ENCODE results near the gene GRP. TPM values are rescaled to one million over a fixed set of nuclear protein-coding genes. Genes with fewer than 3 reads are reported as not detected.

Gene GRP
- not detected in 2 replicates for total RNA-seq

GRCh38 chr18:59219672-59220163 is at the start of gene GRP:
Gene GRP, plus strand, starts transcription at chr18:59220158. Its CDS starts 108 bp downstream, at chr18:59220266.
- no peak for DNase-seq (ENCODE audit: low read depth in 2 of 2)

DNA sequence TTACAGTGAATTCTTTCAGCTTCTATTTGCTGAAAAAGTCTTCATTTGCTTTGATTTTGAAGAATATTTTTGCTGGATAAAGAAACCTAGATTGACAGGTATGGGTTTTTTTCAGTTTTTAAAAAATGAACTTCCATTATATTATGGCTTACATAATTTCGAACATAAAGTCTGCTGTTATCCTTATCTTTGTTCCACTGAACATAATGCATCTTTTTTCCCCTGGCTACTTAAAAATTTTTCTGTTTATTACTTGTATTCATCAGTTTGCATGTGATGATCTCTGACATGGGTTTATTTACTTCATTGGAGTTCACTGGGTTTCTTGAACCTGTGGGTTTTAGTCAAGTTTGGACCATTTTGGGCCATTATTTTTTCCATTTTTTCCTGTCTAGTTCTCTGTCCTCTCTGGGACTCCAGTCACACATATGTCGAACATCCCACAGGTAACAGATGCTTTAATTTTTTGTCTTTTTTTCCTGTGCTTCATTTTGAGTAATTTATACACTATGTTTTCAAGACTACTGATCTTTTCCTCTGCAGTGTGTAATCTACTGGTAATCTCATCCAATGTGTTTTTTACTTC is 47.2 kb upstream of the GRP start:
- no peak for DNase-seq (ENCODE audit: low read depth in 2 of 2)

- no peak for DNase-seq (ENCODE audit: low read depth in 2 of 2)
Measured at GRCh38 chr18:59177485-59177884, 42.5 kb upstream of the GRP start.

DNA sequence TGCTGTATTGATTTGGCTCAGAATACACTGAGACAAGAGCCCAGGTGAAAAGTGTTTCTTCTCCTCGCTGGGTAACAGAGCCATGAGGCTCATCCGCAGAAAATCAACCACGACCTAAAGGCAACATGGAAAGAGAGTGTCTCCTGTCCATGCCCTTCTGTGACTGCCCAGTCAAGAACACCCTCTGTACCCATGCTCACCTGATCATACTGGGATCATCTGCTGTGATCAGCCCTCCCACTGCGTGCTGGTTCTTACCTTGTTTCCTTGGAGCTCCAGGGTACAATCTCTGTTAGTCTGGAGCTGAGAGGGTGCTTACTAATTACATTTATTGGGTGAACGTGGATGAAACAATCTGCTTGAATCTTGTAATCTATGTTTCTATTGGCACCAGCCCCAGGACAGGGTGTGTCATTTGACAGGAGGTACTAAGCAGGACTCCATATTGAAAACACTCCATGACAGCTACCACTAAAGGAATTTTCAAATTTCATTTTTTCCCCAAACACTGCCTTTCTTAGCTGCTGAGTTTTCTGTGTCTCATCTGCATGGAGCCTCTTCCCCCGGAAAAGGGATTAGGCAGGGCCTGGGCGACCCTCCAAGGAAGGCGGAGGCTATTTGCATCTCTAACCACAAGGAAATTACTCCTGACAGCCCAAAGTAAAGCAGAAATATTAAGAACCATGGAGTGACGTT is 39.7 kb upstream of the GRP start:
- DNase-seq (ENCODE audit: low read depth in 2 of 2), result peak in 1 of 2 donors; percentile 16

DNA sequence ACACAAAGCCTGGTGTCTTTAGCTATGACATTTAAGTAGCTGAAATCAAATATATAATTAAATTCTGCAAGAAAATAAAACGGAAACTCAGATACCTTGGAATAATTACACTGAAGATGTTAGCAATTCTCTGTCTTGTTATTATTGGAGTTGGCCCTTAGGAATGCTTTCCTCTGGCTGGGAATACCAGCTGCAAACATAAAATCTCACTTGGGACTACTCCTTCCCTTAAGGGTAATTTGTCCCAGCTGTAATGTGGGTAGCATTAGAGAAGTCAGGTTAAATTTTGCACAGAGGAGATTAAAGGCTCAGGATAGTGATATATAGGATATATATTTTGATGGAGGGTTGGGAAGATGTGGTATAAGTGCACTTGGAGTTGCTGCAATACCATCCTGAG is 37.3 kb upstream of the GRP start:
- no peak for DNase-seq (ENCODE audit: low read depth in 2 of 2)

DNA sequence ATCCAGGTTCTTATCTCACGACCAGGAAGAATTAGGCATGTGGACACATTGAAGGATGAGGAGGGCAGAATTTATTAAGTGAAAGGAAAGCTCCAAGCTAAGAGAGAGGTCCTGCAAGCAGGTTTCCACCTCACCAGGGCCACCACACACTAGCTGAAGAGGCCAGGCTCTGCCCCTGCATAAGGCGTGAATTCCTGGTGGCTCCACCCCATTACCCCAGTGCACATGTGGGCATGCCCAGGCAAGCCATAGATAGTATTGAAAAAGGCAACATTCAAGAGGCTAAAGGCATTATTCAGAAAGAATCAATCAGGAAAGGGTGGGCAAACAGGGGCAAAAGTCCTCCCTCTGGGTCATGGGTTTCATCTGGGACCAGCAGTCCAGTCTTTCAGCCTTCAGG is 30.9 kb upstream of the GRP start:
- DNase-seq (ENCODE audit: low read depth in 2 of 2), result no peak

DNA sequence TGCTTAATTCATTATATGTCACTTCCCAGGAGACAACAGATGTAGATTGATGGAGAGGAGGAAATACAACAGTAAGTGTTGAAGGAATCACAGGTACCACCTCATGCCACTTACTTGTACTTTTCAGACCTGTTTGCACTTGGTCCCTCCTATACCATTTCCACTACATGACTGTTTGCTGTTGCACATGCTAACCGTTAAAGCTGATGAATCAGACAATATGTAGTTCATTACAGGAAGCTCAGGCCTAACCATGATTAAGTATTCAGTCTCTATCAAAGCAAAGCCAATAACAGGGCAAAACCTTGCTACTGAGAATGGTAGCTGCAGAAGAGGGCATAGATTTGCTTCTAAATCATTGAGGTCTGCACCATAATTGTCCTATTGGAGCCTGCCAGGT is 30.2 kb upstream of the GRP start:
- no peak for DNase-seq (ENCODE audit: low read depth in 2 of 2)

- no peak for DNase-seq (ENCODE audit: low read depth in 2 of 2)
Measured at GRCh38 chr18:59196161-59196725, 23.7 kb upstream of the GRP start.

DNA sequence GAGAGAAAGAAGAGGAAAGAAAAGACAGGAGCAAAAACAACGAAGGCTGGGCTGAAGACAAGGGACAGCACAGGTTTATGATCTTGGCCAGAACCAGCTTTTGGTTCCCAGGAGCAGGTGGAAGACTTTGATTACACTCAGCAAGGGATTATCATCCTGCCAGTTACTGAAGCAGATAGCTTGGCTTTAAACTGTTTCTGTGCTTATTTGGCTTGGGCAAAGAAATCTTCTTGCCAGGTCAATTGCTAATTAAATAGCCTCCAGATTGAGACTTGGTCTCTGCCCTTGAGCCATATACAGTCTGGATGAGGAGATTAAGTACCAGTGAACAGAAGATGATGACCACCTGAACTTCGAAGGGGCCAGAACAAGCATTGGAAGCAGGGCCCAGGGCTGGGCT is 22.3 kb upstream of the GRP start:
- DNase-seq (ENCODE audit: low read depth in 2 of 2), result no peak

DNA sequence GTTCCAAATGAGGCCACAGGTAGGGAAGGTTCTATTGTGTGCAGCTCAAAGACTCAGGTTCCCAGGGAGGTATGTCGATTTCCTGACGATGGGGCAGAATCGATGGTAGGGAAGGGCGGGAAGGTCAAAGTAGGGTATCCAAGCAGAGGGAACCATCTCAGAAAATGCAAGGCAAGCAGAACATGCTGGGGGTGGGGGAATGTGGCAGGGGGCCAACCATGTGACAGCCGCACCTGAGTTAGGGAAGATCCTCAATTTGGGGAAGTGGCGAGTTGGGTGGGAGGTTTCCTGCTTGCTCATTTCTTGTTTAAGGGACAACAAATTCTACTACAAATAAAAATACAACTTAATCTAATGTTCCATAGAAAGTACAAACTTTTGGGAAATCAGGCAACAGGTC is 21.7 kb upstream of the GRP start:
- DNase-seq (ENCODE audit: low read depth in 2 of 2), result no peak

DNA sequence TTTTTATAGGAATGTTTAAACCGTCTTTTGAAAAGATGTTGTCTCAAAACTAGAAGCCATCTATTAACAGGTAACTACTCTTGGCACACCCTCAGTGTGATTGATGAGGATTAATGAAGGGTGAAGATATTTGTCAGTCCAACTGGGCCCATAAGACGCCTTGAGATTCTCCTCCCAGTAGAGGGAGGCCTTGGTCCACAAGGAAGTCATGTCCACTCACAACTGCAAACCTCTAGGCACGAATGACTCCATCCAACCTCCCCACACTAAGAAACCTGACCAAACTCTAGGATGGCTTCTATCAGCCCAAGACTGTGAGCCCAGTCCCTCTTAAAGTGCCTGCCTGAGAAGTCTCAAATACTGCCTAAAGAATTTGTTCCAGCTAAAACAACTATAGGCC is 19.2 kb upstream of the GRP start:
- peak in 1 of 2 donors; percentile 9 for DNase-seq (ENCODE audit: low read depth in 2 of 2)

DNA sequence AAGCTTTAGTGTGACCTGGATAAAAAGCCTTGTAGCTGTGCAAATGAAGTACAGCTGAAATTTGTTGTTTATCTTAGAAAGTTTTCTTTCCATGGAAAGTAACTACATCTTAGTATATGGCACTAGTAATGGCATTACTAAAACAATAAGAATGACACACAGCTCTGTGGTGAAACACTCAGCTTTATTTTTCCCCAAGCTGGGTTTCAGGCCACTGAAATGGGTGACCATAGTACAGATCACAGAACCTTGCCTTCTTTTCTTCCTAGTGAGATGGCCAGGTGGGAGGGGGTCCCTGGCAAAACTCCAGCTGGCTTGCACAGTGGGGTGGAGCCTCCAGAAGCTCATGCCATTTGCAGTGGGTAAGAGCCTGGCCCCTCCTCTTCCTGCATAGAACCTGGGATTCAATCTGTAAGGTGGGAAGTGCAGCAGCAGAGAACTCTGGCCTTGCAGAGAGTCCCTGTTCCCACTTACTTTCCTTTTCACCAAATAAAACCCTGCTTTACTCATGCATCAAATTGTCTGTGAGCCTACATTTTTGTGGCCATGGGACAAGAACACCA is 17.6 kb upstream of the GRP start:
- DNase-seq (ENCODE audit: low read depth in 2 of 2), result no peak

DNA sequence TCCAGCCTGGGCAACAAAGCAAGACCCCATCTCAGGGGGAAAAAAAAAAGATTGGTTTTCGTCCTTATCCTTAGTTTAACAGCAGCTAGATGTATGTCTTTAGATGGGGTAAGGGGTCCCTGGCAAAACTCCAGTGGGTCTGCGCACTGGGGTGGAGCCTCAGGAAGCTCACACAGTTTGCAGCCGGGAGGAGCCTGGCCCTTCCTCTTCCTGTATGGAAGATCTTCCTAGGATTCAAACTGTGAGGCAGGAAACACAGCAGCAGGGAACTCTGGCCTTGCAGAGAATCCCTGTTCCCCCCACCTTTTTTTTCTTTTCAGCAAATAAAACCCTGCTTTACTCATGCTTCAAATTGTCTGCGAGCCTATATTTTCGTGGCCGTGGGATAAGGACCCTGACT is 12.5 kb upstream of the GRP start:
- DNase-seq (ENCODE audit: low read depth in 2 of 2), result no peak

DNA sequence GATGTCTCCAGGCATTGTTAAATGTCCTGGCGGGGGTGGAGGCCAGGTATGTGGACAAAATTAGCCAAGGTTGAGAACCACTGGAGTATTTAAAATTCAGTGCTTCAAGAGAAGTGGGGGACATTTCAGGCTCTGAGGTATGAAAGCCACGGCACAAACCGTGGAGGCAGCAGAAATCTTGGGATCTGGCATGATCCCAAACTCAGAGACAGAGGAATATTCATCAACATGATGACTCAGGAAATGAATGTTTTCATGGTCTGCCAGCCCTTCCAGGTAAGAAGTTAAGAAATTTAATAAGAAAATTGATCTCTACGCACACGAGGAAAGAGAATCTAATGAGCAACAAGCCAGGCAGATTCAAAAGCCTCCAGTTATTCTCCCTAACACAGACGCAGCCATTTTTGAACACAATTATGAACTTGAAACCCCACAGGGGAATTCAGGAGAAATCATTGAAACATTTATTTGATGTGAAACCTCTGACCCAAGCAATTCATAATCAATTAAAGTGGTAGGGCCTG is 11.3 kb upstream of the GRP start:
- no peak for DNase-seq (ENCODE audit: low read depth in 2 of 2)

DNA sequence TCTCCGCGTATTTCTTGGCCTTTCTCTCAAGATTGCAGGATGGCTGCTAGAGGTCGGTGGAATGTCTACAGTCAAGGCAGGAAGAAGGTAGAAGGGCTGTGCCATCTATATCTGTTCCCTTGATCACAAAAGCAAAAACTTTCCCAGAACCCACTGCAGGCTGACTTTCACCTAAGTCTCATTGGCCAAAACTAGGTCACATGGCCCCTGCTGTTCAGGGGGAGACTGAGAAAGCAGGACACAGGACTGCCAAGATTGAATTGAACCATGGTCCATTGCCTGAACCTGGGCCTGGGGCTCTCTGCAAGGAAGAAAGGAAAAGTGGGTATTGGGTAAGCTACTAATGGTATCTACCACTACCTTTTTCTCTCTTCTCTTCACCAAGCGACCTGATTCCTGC is 9.7 kb upstream of the GRP start:
- DNase-seq (ENCODE audit: low read depth in 2 of 2), result no peak

GRCh38 chr18:59211629-59212028 is 8.3 kb upstream of the GRP start:
- DNase-seq (ENCODE audit: low read depth in 2 of 2), result no peak

DNA sequence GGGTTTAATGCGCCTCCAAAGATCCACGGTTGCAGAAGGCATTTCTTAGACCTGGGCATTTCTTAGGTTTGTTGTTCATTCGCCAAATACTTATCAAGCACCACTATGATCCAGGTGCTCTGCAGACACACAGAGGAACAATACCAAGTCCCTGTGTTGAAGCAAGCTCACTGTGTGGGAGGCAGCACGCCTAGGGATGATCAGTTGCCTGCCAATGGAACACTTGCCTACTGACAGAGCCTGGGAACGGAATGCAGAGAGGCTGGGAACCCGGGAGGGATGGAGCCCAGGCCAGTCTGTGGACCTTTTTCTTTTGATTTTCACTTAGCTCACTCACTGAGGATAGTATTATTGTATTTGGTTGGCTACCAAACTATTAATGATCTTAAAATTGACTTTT is 1.9 kb upstream of the GRP start:
- no peak for DNase-seq (ENCODE audit: low read depth in 2 of 2)

DNA sequence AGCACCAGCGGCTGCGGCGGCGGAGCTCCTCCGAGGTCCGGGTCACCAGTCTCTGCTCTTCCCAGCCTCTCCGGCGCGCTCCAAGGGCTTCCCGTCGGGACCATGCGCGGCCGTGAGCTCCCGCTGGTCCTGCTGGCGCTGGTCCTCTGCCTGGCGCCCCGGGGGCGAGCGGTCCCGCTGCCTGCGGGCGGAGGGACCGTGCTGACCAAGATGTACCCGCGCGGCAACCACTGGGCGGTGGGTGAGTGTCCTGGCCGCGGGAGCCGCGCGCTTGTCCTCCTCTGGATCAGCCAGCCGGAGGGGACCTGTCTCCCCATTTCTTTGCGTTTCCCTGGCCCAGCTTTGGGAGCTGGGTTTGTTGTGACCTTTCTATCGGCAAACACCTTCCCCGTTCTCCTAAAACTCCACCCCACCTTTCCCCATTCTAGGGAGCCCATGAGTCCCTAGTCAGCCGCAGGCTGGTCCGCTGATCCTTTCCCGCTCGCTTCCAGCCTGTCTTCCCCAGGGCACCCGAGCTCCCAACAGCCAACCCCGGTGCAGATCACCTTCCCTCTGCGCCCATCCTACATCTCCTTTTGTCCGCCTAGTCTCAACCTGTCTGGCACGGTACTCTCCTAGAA is 316 bp downstream of the GRP start:
- DNase-seq (ENCODE audit: low read depth in 2 of 2), result peak in 1 of 2 donors; percentile 5

DNA sequence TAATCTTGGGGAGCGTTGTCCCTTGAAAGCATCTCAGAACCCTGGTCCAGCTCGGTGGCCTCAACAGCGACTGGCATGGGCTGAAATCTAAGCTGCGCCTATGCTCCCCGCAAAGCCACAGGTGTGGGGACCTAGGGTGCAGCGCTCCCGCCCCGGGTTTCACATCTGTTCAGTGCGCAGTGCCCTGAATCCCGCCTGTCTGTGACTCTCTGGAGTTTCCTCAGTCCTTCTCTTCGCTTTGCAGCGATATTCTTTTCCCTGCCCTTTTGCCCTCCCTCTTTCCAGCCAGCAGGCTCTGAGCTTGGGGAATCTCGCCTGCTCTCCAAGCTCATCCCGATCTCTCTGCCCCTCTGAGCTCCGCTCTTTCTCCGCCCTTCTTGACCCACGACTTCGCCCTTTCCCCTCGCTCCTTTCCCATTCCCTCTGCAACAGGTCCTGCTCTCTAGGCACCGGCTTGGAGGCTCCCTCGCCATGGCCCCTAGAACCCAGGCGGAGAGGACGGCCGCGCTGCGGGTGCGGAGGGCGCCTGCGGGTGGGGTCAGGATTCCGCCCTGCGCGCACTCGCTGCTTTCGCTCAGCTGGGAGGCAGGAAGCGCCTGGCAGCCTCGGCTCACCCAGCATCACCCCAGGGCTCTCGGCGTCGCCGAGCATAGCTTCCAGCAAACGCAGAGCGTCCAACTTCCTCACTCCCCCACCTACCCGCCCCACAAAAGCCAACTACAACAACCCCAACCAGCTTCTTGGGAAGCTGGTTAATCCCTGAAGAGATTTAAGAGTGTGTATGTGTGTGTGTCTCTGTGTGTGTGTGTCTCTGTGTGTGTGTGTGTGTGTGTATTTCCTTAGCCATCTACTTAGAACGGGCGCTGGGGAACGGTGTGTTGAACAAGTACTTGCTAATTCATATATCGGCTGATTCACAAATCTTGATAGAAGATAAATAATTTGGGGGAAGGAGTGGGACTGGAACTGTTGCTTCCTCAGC is 1.1 kb downstream of the GRP start:
- DNase-seq (ENCODE audit: low read depth in 2 of 2), result no peak

- DNase-seq (ENCODE audit: low read depth in 2 of 2), result no peak
Measured at GRCh38 chr18:59222341-59222740, 2.4 kb downstream of the GRP start.

DNA sequence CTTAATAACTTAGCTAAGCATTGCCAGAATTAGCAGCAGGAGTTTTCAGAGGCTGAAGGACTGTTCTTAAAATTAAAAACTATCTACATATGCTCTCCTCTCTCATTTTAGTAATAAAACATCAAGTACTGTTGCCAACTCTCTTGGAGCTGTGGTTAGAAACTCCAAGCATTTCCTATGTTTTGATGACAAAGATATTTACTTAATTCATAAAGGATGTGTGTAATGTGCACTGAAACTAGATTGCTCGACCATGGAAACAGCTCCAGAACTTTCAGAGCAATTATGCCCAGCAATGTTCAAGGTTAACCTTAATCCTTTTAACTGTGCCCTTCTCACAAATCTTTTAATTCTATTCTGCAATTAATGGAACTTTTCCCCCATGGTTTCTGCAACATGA is 8.4 kb downstream of the GRP start:
- DNase-seq (ENCODE audit: low read depth in 2 of 2), result peak in 1 of 2 donors; percentile 33

Measured in lung microvascular endothelial cell (primary cell).